Measurements from ENCODE around the gene MCTP1. TPM values are rescaled to one million over a fixed set of nuclear protein-coding genes. Genes with fewer than 3 reads are reported as not detected.
A peak's percentile ranks its signal among the peaks of the same experiment; 100 is the strongest.

The MCTP1 gene
- total RNA-seq, 1 donor = 5.8 TPM

DNA sequence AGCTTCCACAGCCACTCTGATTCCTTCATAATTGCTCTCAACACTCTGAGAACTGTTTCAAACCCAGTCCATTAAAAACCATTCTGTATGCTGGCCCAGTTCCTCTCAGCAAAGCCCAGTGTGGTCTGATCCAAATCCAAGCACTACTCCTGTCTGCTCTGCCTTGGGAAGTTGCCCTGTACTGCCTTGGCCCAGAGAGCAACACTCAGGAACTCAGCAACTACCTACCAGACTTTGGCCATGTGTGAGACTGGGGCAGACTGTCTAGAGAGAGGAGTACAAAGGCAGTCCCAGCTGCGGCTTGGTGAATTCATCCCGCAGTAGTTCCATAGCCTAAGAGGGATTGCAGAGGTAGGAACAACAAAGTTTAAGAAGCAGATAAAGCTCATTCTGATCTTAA, 214.4 kb downstream of the MCTP1 start:
- H3K4me2 ChIP-seq (ENCODE audit: insufficient read depth, low read length) = no peak overlapping the region
- H3K9me3 ChIP-seq (ENCODE audit: low read depth, low read length) = no peaks in the 10 kb centered on the region
- no peak overlapping the region for H3K27ac ChIP-seq (ENCODE audit: low read depth, low read length)
- no peaks in the 10 kb centered on the region for H3K4me1 ChIP-seq (ENCODE audit: insufficient read depth, low read length)
- no peaks in the 10 kb centered on the region for H4K20me1 ChIP-seq (ENCODE audit: insufficient read depth, low read length)
- peak overlapping the region; percentile 57 for H2AFZ ChIP-seq (ENCODE audit: low read length)
- H3K27me3 ChIP-seq (ENCODE audit: insufficient read depth, low read length) = no peaks in the 10 kb centered on the region
- TF ChIP-seq, protein P1, sequence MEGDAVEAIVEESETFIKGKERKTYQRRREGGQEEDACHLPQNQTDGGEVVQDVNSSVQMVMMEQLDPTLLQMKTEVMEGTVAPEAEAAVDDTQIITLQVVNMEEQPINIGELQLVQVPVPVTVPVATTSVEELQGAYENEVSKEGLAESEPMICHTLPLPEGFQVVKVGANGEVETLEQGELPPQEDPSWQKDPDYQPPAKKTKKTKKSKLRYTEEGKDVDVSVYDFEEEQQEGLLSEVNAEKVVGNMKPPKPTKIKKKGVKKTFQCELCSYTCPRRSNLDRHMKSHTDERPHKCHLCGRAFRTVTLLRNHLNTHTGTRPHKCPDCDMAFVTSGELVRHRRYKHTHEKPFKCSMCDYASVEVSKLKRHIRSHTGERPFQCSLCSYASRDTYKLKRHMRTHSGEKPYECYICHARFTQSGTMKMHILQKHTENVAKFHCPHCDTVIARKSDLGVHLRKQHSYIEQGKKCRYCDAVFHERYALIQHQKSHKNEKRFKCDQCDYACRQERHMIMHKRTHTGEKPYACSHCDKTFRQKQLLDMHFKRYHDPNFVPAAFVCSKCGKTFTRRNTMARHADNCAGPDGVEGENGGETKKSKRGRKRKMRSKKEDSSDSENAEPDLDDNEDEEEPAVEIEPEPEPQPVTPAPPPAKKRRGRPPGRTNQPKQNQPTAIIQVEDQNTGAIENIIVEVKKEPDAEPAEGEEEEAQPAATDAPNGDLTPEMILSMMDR (IDR thresholded peaks at IDR 0.05; ENCODE audit: extremely low read depth, low read depth, low read length) = no peak
- no peaks in the 10 kb centered on the region for H3K36me3 ChIP-seq (ENCODE audit: insufficient read depth, low read length)
- H3K79me2 ChIP-seq (ENCODE audit: insufficient read depth, low read length) = peaks cover 16% of the 10 kb centered on the region
- H3K4me3 ChIP-seq (ENCODE audit: insufficient read depth, low read length) = no peak overlapping the region
- DNase-seq (ENCODE audit: insufficient read length, low spot score, missing footprints) = no peak

DNA sequence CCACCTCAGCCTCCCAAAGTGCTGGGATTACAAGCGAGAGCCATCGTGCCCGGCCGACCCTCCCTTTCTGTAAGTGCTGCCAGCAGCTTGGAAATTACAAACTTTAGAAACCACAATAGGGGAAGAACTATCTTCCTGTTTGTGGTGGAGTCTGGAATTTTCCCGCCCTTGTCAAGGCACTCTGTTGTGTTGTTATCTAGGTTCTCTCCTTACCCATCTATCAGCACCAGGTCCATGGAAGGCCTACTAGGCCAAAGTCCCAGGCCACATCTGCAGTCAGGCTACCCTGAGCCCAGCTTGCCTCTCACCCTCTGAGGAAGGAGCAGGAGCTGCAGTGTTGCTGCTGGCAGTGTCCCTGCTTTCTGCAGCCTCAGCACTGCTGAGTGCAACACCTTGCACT, 214.9 kb downstream of the MCTP1 start:
- H3K36me3 ChIP-seq (ENCODE audit: insufficient read depth, low read length) = no peaks in the 10 kb centered on the region
- H3K4me2 ChIP-seq (ENCODE audit: insufficient read depth, low read length) = no peak overlapping the region
- no peak for DNase-seq (ENCODE audit: insufficient read length, low spot score, missing footprints)
- no peaks in the 10 kb centered on the region for H3K27me3 ChIP-seq (ENCODE audit: insufficient read depth, low read length)
- no peak overlapping the region for H3K27ac ChIP-seq (ENCODE audit: low read depth, low read length)
- peak overlapping the region; percentile 31 for H2AFZ ChIP-seq (ENCODE audit: low read length)
- no peak overlapping the region for H3K4me3 ChIP-seq (ENCODE audit: insufficient read depth, low read length)
- H4K20me1 ChIP-seq (ENCODE audit: insufficient read depth, low read length) = no peaks in the 10 kb centered on the region
- H3K79me2 ChIP-seq (ENCODE audit: insufficient read depth, low read length) = peaks cover 16% of the 10 kb centered on the region
- no peaks in the 10 kb centered on the region for H3K4me1 ChIP-seq (ENCODE audit: insufficient read depth, low read length)
- TF ChIP-seq, protein P1 (IDR thresholded peaks at IDR 0.05; ENCODE audit: extremely low read depth, low read depth, low read length) = no peak
- no peaks in the 10 kb centered on the region for H3K9me3 ChIP-seq (ENCODE audit: low read depth, low read length)

DNA sequence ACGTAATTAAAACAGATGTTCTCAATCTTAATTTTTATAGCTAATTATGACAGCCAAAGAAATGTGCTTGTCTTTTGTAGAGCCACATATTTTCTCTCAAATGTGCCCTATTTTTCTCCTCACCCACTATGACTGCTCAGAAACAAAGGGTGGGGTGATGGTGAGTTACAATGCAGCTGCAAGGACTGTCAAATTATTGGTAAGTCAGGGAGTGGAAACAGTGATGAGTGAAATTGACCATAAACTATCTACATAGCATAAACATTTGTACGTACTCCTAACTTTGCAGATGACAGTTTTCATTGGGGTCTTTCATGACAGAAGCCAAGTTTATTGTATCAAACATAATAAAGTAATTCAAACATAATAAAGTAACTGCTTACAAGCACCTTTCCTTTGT, 215.9 kb downstream of the MCTP1 start:
- no peaks in the 10 kb centered on the region for H3K27me3 ChIP-seq (ENCODE audit: insufficient read depth, low read length)
- H2AFZ ChIP-seq (ENCODE audit: low read length) = no peak overlapping the region
- H3K4me1 ChIP-seq (ENCODE audit: insufficient read depth, low read length) = no peaks in the 10 kb centered on the region
- H3K27ac ChIP-seq (ENCODE audit: low read depth, low read length) = no peak overlapping the region
- no peak overlapping the region for H3K4me3 ChIP-seq (ENCODE audit: insufficient read depth, low read length)
- no peaks in the 10 kb centered on the region for H3K36me3 ChIP-seq (ENCODE audit: insufficient read depth, low read length)
- DNase-seq (ENCODE audit: insufficient read length, low spot score, missing footprints) = no peak
- peaks cover 12% of the 10 kb centered on the region for H3K79me2 ChIP-seq (ENCODE audit: insufficient read depth, low read length)
- H4K20me1 ChIP-seq (ENCODE audit: insufficient read depth, low read length) = no peaks in the 10 kb centered on the region
- no peaks in the 10 kb centered on the region for H3K9me3 ChIP-seq (ENCODE audit: low read depth, low read length)
- H3K4me2 ChIP-seq (ENCODE audit: insufficient read depth, low read length) = no peak overlapping the region
- TF ChIP-seq, protein P1 (IDR thresholded peaks at IDR 0.05; ENCODE audit: extremely low read depth, low read depth, low read length) = no peak

DNA sequence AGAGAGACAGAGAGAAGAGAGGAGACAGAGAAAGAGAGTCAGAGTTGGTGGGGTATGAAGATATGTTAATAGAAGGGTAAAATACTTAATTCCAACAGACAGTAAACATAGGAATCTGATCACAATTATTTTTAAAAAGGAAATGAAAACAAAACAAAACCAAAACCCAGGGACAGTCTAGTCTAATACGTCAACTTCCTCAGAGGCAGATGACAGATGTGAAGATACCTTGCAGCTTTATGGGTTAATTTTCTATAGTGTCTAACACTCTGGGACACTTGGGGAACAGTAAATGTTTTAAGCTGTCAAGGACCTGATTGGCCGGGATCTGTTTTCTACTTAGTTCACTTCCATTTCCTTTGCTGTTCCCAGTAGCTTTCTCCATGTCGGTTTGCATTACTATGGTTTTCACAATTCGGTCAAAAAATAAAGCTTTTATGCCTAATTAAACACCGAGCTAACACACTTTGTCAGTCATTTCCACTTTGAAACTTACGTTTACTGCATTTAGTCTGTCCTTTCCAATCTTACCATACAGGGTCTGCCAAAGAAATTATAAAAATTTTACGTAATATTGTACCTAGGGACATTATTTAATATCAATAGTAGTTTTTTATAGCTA, 216.5 kb downstream of the MCTP1 start:
- Histone ChIP-seq H3K4me3 (ENCODE audit: insufficient read depth, low read length) (no peak overlapping the region), H4K20me1 (ENCODE audit: insufficient read depth, low read length) (no peaks in the 10 kb centered on the region), H3K4me2 (ENCODE audit: insufficient read depth, low read length) (peak overlapping the region; percentile 2), H3K9me3 (ENCODE audit: low read depth, low read length) (no peaks in the 10 kb centered on the region), H3K27ac (ENCODE audit: low read depth, low read length) (no peak overlapping the region), H3K36me3 (ENCODE audit: insufficient read depth, low read length) (no peaks in the 10 kb centered on the region), H2AFZ (ENCODE audit: low read length) (peak overlapping the region; percentile 44), H3K27me3 (ENCODE audit: insufficient read depth, low read length) (no peaks in the 10 kb centered on the region), H3K4me1 (ENCODE audit: insufficient read depth, low read length) (no peaks in the 10 kb centered on the region), H3K79me2 (ENCODE audit: insufficient read depth, low read length) (peaks cover 11% of the 10 kb centered on the region)
- TF ChIP-seq, protein P1 (IDR thresholded peaks at IDR 0.05; ENCODE audit: extremely low read depth, low read depth, low read length) = no peak
- no peak for DNase-seq (ENCODE audit: insufficient read length, low spot score, missing footprints)

Measured in osteoblast (primary cell).